IMR-90 (cell line): Measurements from ENCODE around the gene HS6ST2.

Source experiments
- BHLHE40 ChIP-seq: fragments of 150-350 bp; IDR thresholded peaks from 2 replicates; pipeline ENCODE4 v1.6.1; 2016; ENCODE audit warnings: mild to moderate bottlenecking, low read depth, low read length
- CEBPB ChIP-seq: IDR thresholded peaks from 2 replicates; pipeline ENCODE4 v1.6.1; 2012; ENCODE audit warnings: low read depth, low read length, improper control_type of control experiment
- MAFK ChIP-seq: IDR thresholded peaks from 2 replicates; pipeline ENCODE4 v1.6.1; 2012; ENCODE audit warnings: low read depth, low read length, improper control_type of control experiment
- MXI1 ChIP-seq: IDR thresholded peaks from 2 replicates; pipeline ENCODE4 v1.6.1; 2012; ENCODE audit warnings: low read depth, mild to moderate bottlenecking, low read length, moderate library complexity, borderline replicate concordance
- POLR2A ChIP-seq: IDR thresholded peaks from 2 replicates; pipeline ENCODE4 v1.6.1; 2012; ENCODE audit warnings: mild to moderate bottlenecking, low read depth, low read length
- RAD21 ChIP-seq: IDR thresholded peaks from 2 replicates; pipeline ENCODE4 v1.6.1; 2012; ENCODE audit warnings: low read length, improper control_type of control experiment
- RCOR1 ChIP-seq: IDR thresholded peaks from 2 replicates; pipeline ENCODE4 v1.6.1; 2012; ENCODE audit warnings: mild to moderate bottlenecking, low read length, improper control_type of control experiment; ENCODE audit not compliant: insufficient replicate concordance
- RFX5 ChIP-seq: IDR thresholded peaks from 2 replicates; pipeline ENCODE4 v1.8.0; 2012; ENCODE audit warnings: low read depth, mild to moderate bottlenecking, low read length, moderate library complexity
- TF ChIP-seq, protein P1 (sequence below): conservative IDR thresholded peaks from 2 replicates; pipeline ENCODE4 v1.5.1; 2012; ENCODE audit warnings: mild to moderate bottlenecking, low read depth, low read length, improper control_type of control experiment
- TF ChIP-seq, protein P2 (sequence below): fragments of 150-350 bp; IDR thresholded peaks from 2 replicates; pipeline ENCODE4 v1.6.1; 2017; ENCODE audit warnings: mild to moderate bottlenecking, antibody characterized with exemption, low read length, low read depth

DNA sequence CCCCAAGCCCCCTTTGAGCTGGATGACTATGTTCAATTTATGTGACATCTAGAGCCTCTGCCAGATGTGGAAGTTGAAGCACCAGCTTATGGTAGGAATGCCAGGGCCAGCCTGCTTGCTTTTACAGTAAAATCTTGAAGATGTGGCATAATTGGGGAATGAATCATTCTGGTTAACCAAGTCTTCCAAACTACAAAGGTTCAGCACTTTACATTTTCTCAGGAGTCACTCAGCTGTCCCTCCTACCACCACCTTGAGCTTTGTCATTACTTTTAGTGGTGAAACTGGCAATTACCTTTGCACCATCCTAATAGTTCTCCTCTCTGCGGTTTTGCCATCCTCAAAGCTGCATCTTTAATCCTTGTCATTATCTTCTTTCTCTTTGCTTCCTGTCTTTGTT lies 172.2 kb downstream of the HS6ST2 start:
- TF ChIP-seq CEBPB (no peak), MXI1 (no peak), POLR2A (no peak), RAD21 (no peak), RFX5 (no peak), RCOR1 (no peak), BHLHE40 (no peak), MAFK (no peak)
- TF ChIP-seq, protein P1, sequence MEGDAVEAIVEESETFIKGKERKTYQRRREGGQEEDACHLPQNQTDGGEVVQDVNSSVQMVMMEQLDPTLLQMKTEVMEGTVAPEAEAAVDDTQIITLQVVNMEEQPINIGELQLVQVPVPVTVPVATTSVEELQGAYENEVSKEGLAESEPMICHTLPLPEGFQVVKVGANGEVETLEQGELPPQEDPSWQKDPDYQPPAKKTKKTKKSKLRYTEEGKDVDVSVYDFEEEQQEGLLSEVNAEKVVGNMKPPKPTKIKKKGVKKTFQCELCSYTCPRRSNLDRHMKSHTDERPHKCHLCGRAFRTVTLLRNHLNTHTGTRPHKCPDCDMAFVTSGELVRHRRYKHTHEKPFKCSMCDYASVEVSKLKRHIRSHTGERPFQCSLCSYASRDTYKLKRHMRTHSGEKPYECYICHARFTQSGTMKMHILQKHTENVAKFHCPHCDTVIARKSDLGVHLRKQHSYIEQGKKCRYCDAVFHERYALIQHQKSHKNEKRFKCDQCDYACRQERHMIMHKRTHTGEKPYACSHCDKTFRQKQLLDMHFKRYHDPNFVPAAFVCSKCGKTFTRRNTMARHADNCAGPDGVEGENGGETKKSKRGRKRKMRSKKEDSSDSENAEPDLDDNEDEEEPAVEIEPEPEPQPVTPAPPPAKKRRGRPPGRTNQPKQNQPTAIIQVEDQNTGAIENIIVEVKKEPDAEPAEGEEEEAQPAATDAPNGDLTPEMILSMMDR: no peak
- TF ChIP-seq, protein P2, sequence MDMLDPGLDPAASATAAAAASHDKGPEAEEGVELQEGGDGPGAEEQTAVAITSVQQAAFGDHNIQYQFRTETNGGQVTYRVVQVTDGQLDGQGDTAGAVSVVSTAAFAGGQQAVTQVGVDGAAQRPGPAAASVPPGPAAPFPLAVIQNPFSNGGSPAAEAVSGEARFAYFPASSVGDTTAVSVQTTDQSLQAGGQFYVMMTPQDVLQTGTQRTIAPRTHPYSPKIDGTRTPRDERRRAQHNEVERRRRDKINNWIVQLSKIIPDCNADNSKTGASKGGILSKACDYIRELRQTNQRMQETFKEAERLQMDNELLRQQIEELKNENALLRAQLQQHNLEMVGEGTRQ: no peak
